Measurements from ENCODE around the gene TRIM9.

DNA sequence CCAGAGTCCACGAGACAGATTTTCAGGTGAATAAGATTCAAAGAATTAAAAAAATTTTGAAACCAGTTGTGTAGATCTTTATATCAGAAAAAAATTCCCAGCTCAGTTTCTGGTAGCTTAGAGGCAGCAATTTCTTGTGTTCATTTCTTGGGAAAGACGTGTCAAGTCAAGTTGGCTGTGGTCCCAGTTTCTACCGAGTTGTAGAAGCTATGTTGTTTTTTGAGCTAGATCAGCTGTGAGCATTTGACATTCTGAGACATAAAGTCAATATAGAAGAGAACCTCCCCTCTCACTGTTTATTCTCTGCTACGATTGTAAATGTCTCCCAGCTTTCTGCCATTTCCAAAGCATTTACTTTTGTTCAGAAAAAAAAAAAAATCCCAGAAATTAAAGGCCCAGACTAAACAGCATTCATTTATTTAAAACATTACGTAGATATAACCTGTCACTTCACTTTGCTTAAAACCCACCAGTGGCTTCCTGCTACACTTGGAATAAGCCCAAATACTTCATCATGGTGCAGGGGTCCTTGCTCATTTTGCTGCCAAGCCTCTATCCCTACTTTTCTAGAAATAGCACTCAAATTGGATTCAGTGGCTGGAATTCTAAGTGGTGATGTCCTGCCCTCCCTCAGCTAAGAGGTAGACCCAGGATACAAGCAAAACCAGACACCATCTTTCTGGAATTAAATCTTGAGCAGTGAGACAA lies 130.1 kb downstream of the TRIM9 start:
- TF ChIP-seq, protein P1, sequence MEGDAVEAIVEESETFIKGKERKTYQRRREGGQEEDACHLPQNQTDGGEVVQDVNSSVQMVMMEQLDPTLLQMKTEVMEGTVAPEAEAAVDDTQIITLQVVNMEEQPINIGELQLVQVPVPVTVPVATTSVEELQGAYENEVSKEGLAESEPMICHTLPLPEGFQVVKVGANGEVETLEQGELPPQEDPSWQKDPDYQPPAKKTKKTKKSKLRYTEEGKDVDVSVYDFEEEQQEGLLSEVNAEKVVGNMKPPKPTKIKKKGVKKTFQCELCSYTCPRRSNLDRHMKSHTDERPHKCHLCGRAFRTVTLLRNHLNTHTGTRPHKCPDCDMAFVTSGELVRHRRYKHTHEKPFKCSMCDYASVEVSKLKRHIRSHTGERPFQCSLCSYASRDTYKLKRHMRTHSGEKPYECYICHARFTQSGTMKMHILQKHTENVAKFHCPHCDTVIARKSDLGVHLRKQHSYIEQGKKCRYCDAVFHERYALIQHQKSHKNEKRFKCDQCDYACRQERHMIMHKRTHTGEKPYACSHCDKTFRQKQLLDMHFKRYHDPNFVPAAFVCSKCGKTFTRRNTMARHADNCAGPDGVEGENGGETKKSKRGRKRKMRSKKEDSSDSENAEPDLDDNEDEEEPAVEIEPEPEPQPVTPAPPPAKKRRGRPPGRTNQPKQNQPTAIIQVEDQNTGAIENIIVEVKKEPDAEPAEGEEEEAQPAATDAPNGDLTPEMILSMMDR (conservative IDR thresholded peaks at IDR 0.05 in 1 of 2, IDR thresholded peaks at IDR 0.05 in 1 of 2; ENCODE audit: low read depth in 1 of 2, low read length in 2 of 2), result no peak
- TF ChIP-seq EZH2 (IDR thresholded peaks at IDR 0.05; ENCODE audit: low read length, missing control alignments), result no peak
